Measurements from ENCODE around the gene ATOH8.

DNA sequence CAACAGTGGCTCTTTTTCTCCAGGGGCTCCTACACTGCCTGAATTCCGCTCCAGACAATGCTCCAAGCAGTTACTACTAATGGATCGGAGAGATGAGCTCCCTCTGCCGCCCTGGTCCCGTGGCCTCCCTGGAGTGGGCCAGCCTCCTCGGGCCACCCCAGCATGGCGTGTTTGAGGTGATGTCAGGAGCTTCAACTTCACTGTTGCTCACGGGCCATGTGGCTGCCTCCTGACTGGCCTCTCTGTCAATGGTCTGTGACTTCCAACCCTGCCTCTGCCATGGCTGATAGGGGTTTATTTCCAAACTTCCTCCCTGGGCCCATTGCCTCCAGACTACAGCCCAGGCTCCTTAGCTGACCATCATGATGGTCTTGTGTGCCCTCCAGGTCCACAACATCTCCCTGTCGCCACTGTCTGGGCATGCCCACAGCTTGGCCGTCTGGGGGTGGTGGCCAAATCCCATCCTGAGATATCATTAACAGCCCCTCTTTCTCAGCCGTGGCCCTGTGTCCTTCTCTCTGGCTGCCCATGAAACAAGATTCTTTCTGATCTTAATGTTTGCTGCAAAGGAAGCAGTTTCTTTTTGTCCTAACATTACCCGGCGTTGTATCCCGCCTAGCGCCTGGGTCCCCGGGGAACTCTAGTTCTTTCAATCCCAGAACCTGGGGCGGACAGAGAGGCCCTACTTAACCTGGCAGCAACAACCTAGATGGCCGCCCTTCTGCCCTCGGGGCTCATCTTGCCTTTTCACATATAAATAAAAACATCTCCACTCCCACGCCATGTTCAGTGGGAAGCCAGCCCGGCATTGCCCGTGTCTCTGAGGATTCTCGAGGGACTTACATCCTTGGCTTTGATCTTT is 38.1 kb downstream of the ATOH8 start:
- no peak for TF ChIP-seq GATA2 (IDR thresholded peaks at IDR 0.05; ENCODE audit: low read depth, low read length)
- no peak for TF ChIP-seq GATA3 (IDR thresholded peaks at IDR 0.05; ENCODE audit: low read depth, low read length)

All from SH-SY5Y (cell line).